HG03354 (cell line): Measurements from ENCODE around the gene ACVR2B.

ENCODE experiments used
- ATAC-seq: cut with Tn5 transposase; IDR thresholded peaks from one replicate; pipeline ENCODE4 v1.9.1; 2021; ENCODE audit warnings: mild to moderate bottlenecking; ENCODE audit not compliant: unreplicated experiment, poor library complexity, severe bottlenecking

ACVR2B gene

DNA sequence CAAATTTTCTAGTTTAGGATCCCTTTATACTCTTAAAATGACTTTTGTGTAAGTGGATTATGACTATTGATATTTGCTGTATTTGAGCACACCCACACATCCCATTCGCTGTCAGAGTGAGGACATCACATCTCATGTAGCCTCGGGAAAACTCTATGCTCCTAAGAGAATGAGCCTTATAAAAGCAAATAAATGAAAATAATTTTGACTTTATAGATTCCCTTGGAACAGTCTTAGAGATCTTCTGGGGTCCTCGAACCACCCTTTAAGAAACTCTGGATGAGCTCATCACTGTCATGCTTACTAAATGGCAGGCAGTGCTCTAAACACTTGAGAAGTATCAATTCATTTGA, 26.4 kb downstream of the ACVR2B start:
- ATAC-seq = no peak

- no peak for ATAC-seq
Measured at GRCh38 chr3:38480930-38481329, 27.2 kb downstream of the ACVR2B start.

DNA sequence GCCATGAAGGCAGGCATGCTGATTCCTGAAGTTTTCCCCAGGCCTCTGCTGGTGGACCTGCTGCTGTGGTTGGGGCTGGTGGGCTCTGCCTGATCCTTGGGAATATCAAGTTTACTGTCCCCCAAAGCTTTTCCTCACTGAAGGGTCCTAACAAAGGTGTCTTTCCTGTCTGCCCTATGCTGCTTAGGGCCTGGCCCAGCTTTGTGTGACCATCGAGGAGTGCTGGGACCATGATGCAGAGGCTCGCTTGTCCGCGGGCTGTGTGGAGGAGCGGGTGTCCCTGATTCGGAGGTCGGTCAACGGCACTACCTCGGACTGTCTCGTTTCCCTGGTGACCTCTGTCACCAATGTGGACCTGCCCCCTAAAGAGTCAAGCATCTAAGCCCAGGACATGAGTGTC, 29.3 kb downstream of the ACVR2B start:
- no peak for ATAC-seq

GRCh38 chr3:38487323-38487722, 33.6 kb downstream of the ACVR2B start:
- ATAC-seq = peak; percentile 80

DNA sequence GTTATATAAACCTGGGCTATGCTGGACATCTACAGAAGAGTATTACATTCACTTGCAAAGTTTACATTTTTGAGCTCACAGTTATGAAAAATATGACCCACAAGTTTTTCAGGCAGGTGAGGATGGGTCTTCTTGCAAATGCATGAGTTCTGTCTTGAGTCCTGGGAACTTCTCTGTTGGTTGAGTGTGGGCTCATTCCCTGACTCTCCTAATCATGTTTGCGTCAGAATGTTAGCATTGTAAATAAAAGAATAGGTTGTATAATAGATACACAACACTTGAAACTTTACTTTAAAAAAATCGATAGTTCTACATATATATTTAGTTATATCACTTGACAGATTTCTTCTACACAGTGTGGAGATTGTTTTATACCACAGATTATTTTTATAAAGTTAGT, 35.3 kb downstream of the ACVR2B start:
- no peak for ATAC-seq

- no peak for ATAC-seq
Measured at GRCh38 chr3:38489766-38490165, 36.1 kb downstream of the ACVR2B start.

GRCh38 chr3:38490281-38491030, 36.8 kb downstream of the ACVR2B start:
- no peak for ATAC-seq

- no peak for ATAC-seq
Measured at GRCh38 chr3:38491215-38491614, 37.5 kb downstream of the ACVR2B start.

DNA sequence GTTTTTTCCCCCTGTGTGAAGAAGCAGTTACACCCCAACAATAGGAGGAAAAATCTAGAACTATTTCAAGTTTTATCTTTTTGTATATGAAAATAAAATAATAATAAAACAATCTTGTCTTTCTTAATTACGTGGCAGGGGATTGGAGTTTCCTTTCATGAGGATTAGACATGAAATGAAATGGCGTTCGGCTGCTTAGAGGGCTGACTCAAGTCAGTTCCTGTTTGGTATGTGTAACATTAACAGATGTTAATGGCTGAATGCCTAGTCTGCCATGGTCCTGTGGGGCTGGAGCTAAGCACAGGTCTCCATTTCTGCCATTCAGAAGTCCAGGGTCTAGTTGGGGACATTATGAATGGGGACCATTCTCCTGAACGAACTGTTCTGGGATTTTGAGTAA, 39.3 kb downstream of the ACVR2B start:
- ATAC-seq = no peak

DNA sequence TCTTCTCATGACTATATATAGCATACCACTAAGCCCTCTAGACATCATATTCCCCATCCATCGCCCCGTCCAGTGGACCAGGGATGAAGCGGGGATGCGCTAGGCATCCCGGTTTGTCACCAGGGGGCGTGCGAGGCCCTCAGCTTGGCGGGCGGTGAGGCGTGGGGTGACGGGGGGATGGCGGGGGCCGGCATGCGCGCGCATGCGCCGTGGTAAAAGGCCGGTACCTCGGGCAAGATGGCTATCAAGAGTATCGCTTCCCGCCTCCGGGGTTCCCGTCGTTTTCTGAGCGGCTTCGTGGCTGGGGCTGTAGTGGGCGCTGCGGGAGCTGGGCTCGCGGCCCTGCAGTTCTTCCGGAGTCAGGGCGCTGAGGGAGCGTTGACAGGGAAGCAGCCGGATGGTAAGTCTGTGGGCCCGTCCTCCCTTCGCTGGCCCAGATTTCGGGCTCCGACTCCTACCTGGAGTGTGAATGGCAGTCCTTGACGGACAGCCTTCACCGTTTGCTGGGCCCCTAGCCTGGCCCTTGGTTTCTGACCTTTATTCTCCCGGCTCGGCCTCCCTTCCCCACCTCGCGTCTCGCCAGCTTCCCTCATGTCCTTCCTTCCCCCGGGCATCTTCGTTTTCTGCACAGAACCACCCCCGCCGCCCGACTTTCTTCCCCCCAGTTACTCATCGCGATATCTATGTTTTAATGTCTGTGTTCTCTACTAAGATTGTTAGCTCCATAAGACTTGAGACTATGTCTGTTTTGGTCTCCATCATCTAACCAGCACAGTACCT, 42.6 kb downstream of the ACVR2B start, which contains the start of gene EXOG:
TSS of gene EXOG (plus strand) at position 210 of the 780 bp plus-strand sequence. CDS start at position 238, 28 bp downstream.
- ATAC-seq = peak; percentile 91

DNA sequence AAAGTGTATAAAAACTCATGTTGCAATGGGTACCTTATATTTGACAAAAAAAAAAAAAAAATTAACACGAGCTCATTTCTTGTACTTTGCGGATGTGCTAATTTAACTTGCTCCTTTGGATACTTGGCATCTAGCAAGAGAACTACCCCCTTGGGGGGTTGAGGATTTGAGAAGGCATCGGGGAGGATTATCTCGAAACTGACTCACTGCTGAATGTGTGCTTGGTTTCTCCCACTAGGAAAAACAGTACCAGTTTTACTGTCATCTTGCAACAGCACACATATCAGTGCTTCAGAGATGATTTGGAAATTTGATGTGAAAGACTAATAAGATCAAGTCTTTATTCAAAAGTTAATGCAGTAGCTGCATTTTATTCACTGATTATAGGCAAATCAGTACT, 43.3 kb downstream of the ACVR2B start:
- ATAC-seq = no peak

GRCh38 chr3:38500688-38501417, 47.2 kb downstream of the ACVR2B start:
- no peak for ATAC-seq

GRCh38 chr3:38507120-38507519, 53.4 kb downstream of the ACVR2B start:
- ATAC-seq = peak; percentile 100

DNA sequence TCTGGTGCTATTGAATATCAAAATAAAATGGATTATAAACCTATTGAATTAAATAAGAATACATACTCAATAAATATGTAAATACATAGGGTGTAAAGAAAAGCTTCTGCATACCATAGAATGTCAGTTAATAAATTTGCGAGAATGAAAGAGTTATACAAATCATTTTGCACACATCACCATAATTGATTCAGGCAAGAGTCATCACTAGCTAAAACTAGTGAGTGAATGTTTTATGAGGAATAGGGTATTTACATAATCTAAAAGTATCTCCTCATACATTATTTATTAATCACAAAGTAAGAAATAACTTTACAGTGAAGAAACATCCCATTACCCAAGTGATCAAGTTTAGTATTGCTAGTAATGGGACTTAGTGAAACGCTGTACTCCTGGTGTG, 56.0 kb downstream of the ACVR2B start:
- ATAC-seq = no peak

GRCh38 chr3:38510631-38511030, 56.9 kb downstream of the ACVR2B start:
- no peak for ATAC-seq

GRCh38 chr3:38511546-38511945, 57.9 kb downstream of the ACVR2B start:
- ATAC-seq = no peak

DNA sequence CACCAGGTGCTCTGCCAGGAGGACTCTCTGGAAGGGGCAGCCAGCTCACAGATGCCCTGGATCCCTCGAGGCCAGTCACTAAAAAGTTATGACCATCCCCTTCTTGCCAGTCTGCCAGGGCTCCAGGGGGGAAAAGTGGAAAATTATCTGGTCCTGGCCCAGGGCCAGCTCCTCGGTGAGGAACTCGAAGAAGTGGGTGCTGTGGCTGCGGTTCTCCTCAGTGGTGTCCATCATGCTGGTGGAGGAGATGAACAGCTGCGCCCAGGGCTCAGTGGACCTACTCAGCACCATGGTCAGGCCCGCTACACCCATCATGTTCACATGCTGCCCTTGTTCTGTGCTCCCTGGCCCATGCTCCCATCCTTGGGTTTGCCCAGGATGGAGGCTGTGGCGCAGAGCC, 61.7 kb downstream of the ACVR2B start:
- no peak for ATAC-seq

DNA sequence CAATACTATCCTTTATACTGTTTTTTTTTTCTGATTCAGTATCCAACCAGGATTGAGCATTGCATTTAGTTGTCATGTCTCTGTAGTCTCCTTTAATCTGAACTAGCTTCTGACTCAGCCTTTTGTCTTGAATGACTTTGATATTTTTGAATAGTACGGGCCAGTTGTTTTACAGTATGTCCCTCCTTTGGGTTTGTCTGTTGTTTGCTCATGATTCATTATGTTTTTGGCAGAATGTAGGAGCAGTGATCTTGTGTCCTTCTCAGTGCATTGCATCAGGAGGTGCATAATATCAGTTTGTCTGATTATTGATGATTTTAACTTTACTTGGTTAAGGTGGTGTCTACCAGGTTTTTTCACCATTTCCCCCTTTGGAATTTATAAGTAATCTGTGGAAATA, 63.0 kb downstream of the ACVR2B start:
- no peak for ATAC-seq

- no peak for ATAC-seq
Measured at GRCh38 chr3:38519000-38519399, 65.3 kb downstream of the ACVR2B start.

DNA sequence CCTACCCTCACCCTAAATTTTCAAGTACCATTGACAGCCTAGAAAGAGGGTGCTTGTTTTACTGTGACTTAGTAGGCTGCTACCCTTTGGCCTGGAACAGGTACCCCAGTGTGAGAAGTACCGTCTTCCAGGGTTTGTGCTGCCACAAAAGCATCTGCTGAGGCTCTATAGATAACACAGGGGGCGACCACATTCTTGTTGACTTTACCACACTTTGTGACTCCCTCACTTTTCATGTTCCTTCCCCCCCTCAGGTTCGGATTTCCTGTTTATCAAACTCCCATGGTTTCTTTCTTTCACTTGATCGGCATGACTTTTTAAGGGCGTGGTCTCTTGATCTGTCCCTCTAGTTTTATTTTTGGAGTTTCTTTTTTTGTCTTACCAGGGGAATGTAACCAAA, 66.0 kb downstream of the ACVR2B start:
- no peak for ATAC-seq
